Nephron (organoid): Measurements from ENCODE around the gene SLC12A5.
A peak's percentile ranks its signal among the peaks of the same experiment; 100 is the strongest.

ENCODE experiments used
- H3K27ac Mint-ChIP-seq, 3 experiments: 2 replicates each; pipeline ENCODE4 v1.8.0; 2020; ENCODE audit warnings: mixed read lengths in 3 of 3, mild to moderate bottlenecking in 2 of 3, moderate library complexity in 1 of 3
- H3K27me3 Mint-ChIP-seq: 2 replicates; pipeline ENCODE4 v1.8.0; 2021; ENCODE audit warnings: low read depth, mild to moderate bottlenecking, moderate library complexity, mixed read lengths
- H3K36me3 Mint-ChIP-seq: 2 replicates; pipeline ENCODE4 v1.8.0; 2020; ENCODE audit warnings: low read depth, mixed read lengths
- H3K4me1 Mint-ChIP-seq: 2 replicates; pipeline ENCODE4 v1.8.0; 2020; ENCODE audit warnings: mixed read lengths
- H3K4me3 Mint-ChIP-seq, 3 experiments: 2 replicates each; pipeline ENCODE4 v1.8.0; 2020; ENCODE audit warnings: mild to moderate bottlenecking in 3 of 3, mixed read lengths in 3 of 3, moderate library complexity in 2 of 3
- H3K9me3 Mint-ChIP-seq: 2 replicates; pipeline ENCODE4 v1.8.0; 2020; ENCODE audit warnings: mixed read lengths
- CTCF ChIP-seq, 3 experiments: fragments of 200-600 bp; sonication (generic); IDR thresholded peaks; one replicate each; pipeline ENCODE4 v1.5.0; 2021; ENCODE audit warnings: antibody characterized with exemption in 3 of 3; ENCODE audit not compliant: unreplicated experiment in 3 of 3

Gene SLC12A5

DNA sequence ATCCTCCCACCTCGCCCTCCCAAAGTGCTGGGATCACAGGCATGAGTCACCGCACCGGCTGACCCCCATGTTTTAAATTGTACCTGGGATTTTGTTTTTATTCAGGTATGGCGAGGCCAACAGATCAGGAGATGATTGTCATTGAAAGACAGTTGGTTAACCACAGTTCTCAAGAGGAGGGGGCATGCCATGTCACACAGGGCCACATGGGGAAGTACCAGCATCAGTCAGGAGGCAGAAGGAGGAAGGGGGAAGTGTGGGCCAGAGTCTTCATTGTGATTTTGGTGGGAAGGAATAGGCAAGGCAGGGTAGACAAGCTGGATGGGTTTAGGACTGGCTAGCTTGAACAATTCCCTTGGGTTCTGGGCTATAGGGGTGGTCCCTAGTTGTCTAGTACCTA lies 30.3 kb upstream of the SLC12A5 start:
- Mint-ChIP-seq H3K36me3 (no peaks in the 10 kb centered on the region), H3K27me3 (peaks cover 15% of the 10 kb centered on the region), H3K4me1 (no peaks in the 10 kb centered on the region), H3K4me3 (no peak overlapping the region), H3K9me3 (no peaks in the 10 kb centered on the region), H3K27ac (no peak overlapping the region)
- no peak for TF ChIP-seq CTCF (IDR thresholded peaks at IDR 0.05; ENCODE audit: unreplicated experiment in 3 of 3)

- peaks cover 20% of the 10 kb centered on the region for H3K27me3 Mint-ChIP-seq
- no peak overlapping the region for H3K27ac Mint-ChIP-seq
- H3K36me3 Mint-ChIP-seq = no peaks in the 10 kb centered on the region
- no peaks in the 10 kb centered on the region for H3K9me3 Mint-ChIP-seq
- H3K4me3 Mint-ChIP-seq = no peak overlapping the region
- TF ChIP-seq CTCF (IDR thresholded peaks at IDR 0.05; ENCODE audit: unreplicated experiment in 3 of 3) = no peak
- H3K4me1 Mint-ChIP-seq = no peaks in the 10 kb centered on the region
Measured at GRCh38 chr20:45999557-46000261, 29.3 kb upstream of the SLC12A5 start.

DNA sequence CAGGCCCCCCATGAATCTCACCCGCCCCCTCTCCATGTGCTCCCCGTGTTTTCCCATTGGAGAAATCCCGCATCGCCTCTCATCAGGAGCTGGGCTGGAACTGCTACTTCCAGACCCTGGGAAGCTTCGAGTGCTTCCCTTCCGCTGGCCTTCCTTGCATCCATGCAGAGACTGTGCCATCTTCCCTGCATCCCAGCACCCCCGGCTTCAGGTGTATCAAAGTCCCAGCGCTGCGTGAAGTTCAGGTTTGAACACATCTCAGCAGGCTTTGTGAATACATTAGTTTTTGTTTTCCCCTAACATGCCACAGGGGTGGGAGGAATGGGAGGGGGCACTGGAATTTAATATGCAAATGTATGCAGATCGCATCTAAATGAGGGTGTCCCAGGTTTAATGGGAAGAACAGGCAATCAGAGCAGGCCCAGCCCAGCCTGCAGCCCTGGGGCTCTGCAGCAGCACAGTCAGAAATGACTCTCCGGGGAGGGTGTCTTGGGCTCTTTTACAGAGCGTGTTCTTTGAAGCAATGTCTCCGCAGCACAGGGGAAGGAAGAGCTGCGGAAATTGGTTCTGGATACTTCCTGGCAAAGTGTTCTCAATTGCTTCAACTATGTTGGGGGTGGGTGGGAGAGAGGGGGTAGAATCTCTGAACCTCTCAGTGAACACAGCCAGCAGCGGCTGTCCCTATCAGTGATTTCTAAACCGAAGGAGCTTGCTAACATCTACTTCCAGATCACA lies 28.6 kb upstream of the SLC12A5 start:
- Mint-ChIP-seq H3K4me1 (no peaks in the 10 kb centered on the region), H3K9me3 (no peaks in the 10 kb centered on the region), H3K27me3 (peaks cover 26% of the 10 kb centered on the region), H3K4me3 (no peak overlapping the region), H3K36me3 (no peaks in the 10 kb centered on the region), H3K27ac (peak overlapping the region in 2 of 3 experiments; percentile 12 to 24)
- no peak for TF ChIP-seq CTCF (IDR thresholded peaks at IDR 0.05; ENCODE audit: unreplicated experiment in 3 of 3)

- Mint-ChIP-seq H3K36me3 (no peaks in the 10 kb centered on the region), H3K9me3 (no peaks in the 10 kb centered on the region), H3K4me3 (no peak overlapping the region), H3K27ac (no peak overlapping the region), H3K4me1 (no peaks in the 10 kb centered on the region), H3K27me3 (peaks cover 26% of the 10 kb centered on the region)
- TF ChIP-seq CTCF (IDR thresholded peaks at IDR 0.05; ENCODE audit: unreplicated experiment in 3 of 3) = no peak
Measured at GRCh38 chr20:46001498-46001897, 27.5 kb upstream of the SLC12A5 start.

GRCh38 chr20:46002008-46002407 lies 27.0 kb upstream of the SLC12A5 start:
- H3K4me1 Mint-ChIP-seq = no peaks in the 10 kb centered on the region
- no peaks in the 10 kb centered on the region for H3K9me3 Mint-ChIP-seq
- no peak overlapping the region for H3K4me3 Mint-ChIP-seq
- H3K27me3 Mint-ChIP-seq = peaks cover 26% of the 10 kb centered on the region
- H3K36me3 Mint-ChIP-seq = no peaks in the 10 kb centered on the region
- no peak overlapping the region for H3K27ac Mint-ChIP-seq
- TF ChIP-seq CTCF (IDR thresholded peaks at IDR 0.05; ENCODE audit: unreplicated experiment in 3 of 3) = no peak
